ENCODE results near the gene ZFP90.
"Not testable (repeated sequence)": the region's sequence is repeated elsewhere in the genome, so short reads cannot be mapped to it uniquely, and the experiment has no call there.

The ZFP90 gene

GRCh38 chr16:68538880-68539701, at the start of gene ZFP90:
ZFP90 (plus strand) TSS chr16:68539291; CDS start chr16:68539793, 502 bp downstream.
- DNase-seq, result peak; percentile 70

- DNase-seq, result no peak
These were observed 48.7 kb upstream of the ZFP90 start for GRCh38 chr16:68490358-68490757.

GRCh38 chr16:68490829-68491575, 48.1 kb upstream of the ZFP90 start:
- DNase-seq, result peak; percentile 31

- no peak for DNase-seq
These were observed 47.5 kb upstream of the ZFP90 start for GRCh38 chr16:68491576-68491950.

- DNase-seq, result no peak
These were observed 46.9 kb upstream of the ZFP90 start for GRCh38 chr16:68492151-68492542.

GRCh38 chr16:68492543-68493411, 46.3 kb upstream of the ZFP90 start:
- DNase-seq, result peak; percentile 14

GRCh38 chr16:68493412-68494070, 45.5 kb upstream of the ZFP90 start:
- no peak for DNase-seq

- not testable (repeated sequence) for DNase-seq
These were observed 44.8 kb upstream of the ZFP90 start for GRCh38 chr16:68494261-68494660.

- DNase-seq, result no peak
These were observed 42.4 kb upstream of the ZFP90 start for GRCh38 chr16:68496689-68497088.

GRCh38 chr16:68499006-68499405, 40.1 kb upstream of the ZFP90 start:
- no peak for DNase-seq

GRCh38 chr16:68503334-68503733, 35.8 kb upstream of the ZFP90 start:
- DNase-seq, result no peak

GRCh38 chr16:68504066-68504465, 35.0 kb upstream of the ZFP90 start:
- DNase-seq, result no peak

- DNase-seq, result no peak
These were observed 32.6 kb upstream of the ZFP90 start for GRCh38 chr16:68506331-68507053.

- DNase-seq, result no peak
These were observed 31.1 kb upstream of the ZFP90 start for GRCh38 chr16:68508013-68508412.

- no peak for DNase-seq
These were observed 30.4 kb upstream of the ZFP90 start for GRCh38 chr16:68508641-68509240.

GRCh38 chr16:68509381-68509780, 29.7 kb upstream of the ZFP90 start:
- no peak for DNase-seq

GRCh38 chr16:68510775-68511174, 28.3 kb upstream of the ZFP90 start:
- no peak for DNase-seq

- DNase-seq, result no peak
These were observed 26.9 kb upstream of the ZFP90 start for GRCh38 chr16:68512183-68512582.

- no peak for DNase-seq
These were observed 26.3 kb upstream of the ZFP90 start for GRCh38 chr16:68512742-68513141.

GRCh38 chr16:68514511-68514910, 24.6 kb upstream of the ZFP90 start:
- no peak for DNase-seq

GRCh38 chr16:68517606-68518166, 21.4 kb upstream of the ZFP90 start:
- no peak for DNase-seq
